Ascending aorta (tissue), 2 donors: ENCODE data around the gene CACTIN. TPM values are rescaled to one million over a fixed set of nuclear protein-coding genes. Genes with fewer than 3 reads are reported as not detected.
"Not testable (repeated sequence)": the region's sequence is repeated elsewhere in the genome, so short reads cannot be mapped to it uniquely, and the experiment has no call there.

Experiments
- DNase-seq, 2 donors: peaks; one replicate each; pipeline ENCODE4 v3.0.0-alpha.2; 2019; ENCODE audit warnings: low spot score in 2 of 2
- H3K27ac ChIP-seq, 2 donors: fragments of 200-600 bp; sonication (generic); one replicate each; pipeline ENCODE4 v1.5.1; 2016 to 2017; ENCODE audit warnings: mild to moderate bottlenecking in 1 of 2
- H3K27me3 ChIP-seq: fragments of 200-600 bp; sonication (generic); one replicate; pipeline ENCODE4 v1.5.1; 2017
- H3K36me3 ChIP-seq, 2 donors: fragments of 200-600 bp; sonication (generic); one replicate each; pipeline ENCODE4 v1.5.1; 2016
- H3K4me1 ChIP-seq, 2 donors: fragments of 200-600 bp; sonication (generic); one replicate each; pipeline ENCODE4 v1.5.1; 2016 to 2017; ENCODE audit warnings: mild to moderate bottlenecking in 1 of 2
- H3K4me3 ChIP-seq, 2 donors: fragments of 200-600 bp; sonication (generic); one replicate each; pipeline ENCODE4 v1.5.1; 2016 to 2017; ENCODE audit warnings: mild to moderate bottlenecking in 1 of 2
- H3K9me3 ChIP-seq, 2 donors: fragments of 200-600 bp; sonication (generic); one replicate each; pipeline ENCODE4 v1.5.1; 2016
- intact Hi-C: fragments of 100-400 bp; cut with DNase I; formaldehyde crosslinking; loops from one replicate; pipeline ENCODE4 v1.15.1; 2023
- total RNA-seq: library from RNA; depleted of rRNA; stranded (reverse); fragments of >200 nt; gene quantifications from one replicate; pipeline ENCODE4 v1.1.0, GENCODE V29; 2016
- TF ChIP-seq, protein P1 (sequence below), 3 experiments: fragments of 200-600 bp in 2 of 3; fragments of 450-650 bp in 1 of 3; sonication (generic) in 2 of 3; IDR thresholded peaks; one replicate each; pipeline ENCODE4 v1.5.1; 2016 to 2019; ENCODE audit warnings: antibody characterized with exemption in 3 of 3, mild to moderate bottlenecking in 1 of 3, moderate library complexity in 1 of 3

CACTIN gene
- total RNA-seq, 1 donor from 2014 or later = 57.6 TPM

GRCh38 chr19:3668331-3669081 lies 41.9 kb upstream of the CACTIN start:
- Histone ChIP-seq H3K27me3 (no peaks in the 10 kb centered on the region), H3K4me3 (peak overlapping the region in 1 of 2 donors; percentile 60), H3K4me1 (peaks cover 18 to 53% of the 10 kb centered on the region in 2 donors), H3K36me3 (peaks cover 24 to 31% of the 10 kb centered on the region in 2 donors), H3K9me3 (no peaks in the 10 kb centered on the region), H3K27ac (peak overlapping the region; percentile 99)
- TF ChIP-seq, protein P1, sequence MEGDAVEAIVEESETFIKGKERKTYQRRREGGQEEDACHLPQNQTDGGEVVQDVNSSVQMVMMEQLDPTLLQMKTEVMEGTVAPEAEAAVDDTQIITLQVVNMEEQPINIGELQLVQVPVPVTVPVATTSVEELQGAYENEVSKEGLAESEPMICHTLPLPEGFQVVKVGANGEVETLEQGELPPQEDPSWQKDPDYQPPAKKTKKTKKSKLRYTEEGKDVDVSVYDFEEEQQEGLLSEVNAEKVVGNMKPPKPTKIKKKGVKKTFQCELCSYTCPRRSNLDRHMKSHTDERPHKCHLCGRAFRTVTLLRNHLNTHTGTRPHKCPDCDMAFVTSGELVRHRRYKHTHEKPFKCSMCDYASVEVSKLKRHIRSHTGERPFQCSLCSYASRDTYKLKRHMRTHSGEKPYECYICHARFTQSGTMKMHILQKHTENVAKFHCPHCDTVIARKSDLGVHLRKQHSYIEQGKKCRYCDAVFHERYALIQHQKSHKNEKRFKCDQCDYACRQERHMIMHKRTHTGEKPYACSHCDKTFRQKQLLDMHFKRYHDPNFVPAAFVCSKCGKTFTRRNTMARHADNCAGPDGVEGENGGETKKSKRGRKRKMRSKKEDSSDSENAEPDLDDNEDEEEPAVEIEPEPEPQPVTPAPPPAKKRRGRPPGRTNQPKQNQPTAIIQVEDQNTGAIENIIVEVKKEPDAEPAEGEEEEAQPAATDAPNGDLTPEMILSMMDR (IDR thresholded peaks at IDR 0.05) = no peak
- intact Hi-C loops = no loop called here
- no peak for DNase-seq

DNA sequence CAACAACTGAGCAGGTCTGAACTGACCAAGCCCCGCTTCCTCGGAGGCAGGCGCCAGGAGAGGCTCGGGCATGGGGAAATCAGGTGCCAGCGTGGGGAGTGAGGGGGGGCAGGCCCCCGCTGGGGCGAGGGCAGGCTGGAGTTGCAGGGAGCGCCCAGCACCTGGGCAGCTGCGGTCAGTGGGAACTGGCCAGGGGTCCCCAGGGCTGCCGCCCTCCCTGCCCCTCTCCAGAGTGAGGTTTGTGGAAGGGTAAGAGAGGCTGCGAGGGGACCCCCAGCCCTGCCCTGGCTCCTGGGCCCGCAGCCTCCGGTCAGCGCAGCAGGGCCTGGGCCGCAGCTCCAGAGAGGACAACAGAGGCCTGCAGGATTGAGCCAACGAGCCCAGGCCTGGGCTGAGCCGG lies 41.2 kb upstream of the CACTIN start:
- DNase-seq = no peak
- intact Hi-C loops = no loop called here
- Histone ChIP-seq H3K27ac (peak overlapping the region; percentile 99), H3K4me3 (no peak overlapping the region), H3K36me3 (peaks cover 31 to 37% of the 10 kb centered on the region in 2 donors), H3K9me3 (no peaks in the 10 kb centered on the region), H3K4me1 (peaks cover 18 to 53% of the 10 kb centered on the region in 2 donors), H3K27me3 (no peaks in the 10 kb centered on the region)
- TF ChIP-seq, protein P1 (IDR thresholded peaks at IDR 0.05) = no peak

- Histone ChIP-seq H3K4me3 (no peak overlapping the region), H3K27ac (peak overlapping the region; percentile 99), H3K36me3 (peaks cover 37 to 39% of the 10 kb centered on the region in 2 donors), H3K4me1 (peaks cover 18 to 51% of the 10 kb centered on the region in 2 donors), H3K27me3 (no peaks in the 10 kb centered on the region), H3K9me3 (no peaks in the 10 kb centered on the region)
- TF ChIP-seq, protein P1 (IDR thresholded peaks at IDR 0.05) = no peak
- no peak for DNase-seq
- intact Hi-C loops = no loop called here
These were observed 40.5 kb upstream of the CACTIN start for GRCh38 chr19:3667037-3667638.

DNA sequence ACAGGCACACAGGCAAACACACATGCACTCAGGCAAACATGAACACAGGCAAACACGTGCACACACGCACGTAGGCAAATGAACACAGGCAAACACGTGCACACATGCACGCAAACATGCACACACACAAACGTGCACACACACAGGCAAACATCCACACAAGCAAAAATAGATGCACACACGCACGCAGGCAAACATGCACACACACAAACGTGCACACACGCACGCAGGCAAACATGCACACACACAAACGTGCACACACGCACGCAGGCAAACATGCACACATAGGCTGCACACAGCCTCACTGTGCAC lies 39.9 kb upstream of the CACTIN start:
- not testable (repeated sequence) for H3K27ac ChIP-seq, H3K9me3 ChIP-seq, H3K27me3 ChIP-seq, H3K4me3 ChIP-seq, DNase-seq
- peaks cover 12 to 45% of the 10 kb centered on the region in 2 donors for H3K4me1 ChIP-seq
- intact Hi-C loops = loop anchor here (1.0 kb wide), 1 partner anchor 34 kb away; the partner anchor contains the start of gene PIP5K1C
- peaks cover 44 to 46% of the 10 kb centered on the region in 2 donors for H3K36me3 ChIP-seq

GRCh38 chr19:3665681-3666544 lies 39.3 kb upstream of the CACTIN start:
- H3K4me3 ChIP-seq = no peak overlapping the region
- no peaks in the 10 kb centered on the region for H3K9me3 ChIP-seq
- H3K36me3 ChIP-seq = peaks cover 50 to 51% of the 10 kb centered on the region in 2 donors
- intact Hi-C loops = loop anchor here (1.0 kb wide), 1 partner anchor 34 kb away; the partner anchor contains the start of gene PIP5K1C
- H3K27me3 ChIP-seq = no peaks in the 10 kb centered on the region
- DNase-seq = no peak
- H3K4me1 ChIP-seq = peaks cover 9 to 39% of the 10 kb centered on the region in 2 donors
- TF ChIP-seq, protein P1 (IDR thresholded peaks at IDR 0.05) = peak; percentile 88 to 96 (median 94)
- H3K27ac ChIP-seq = no peak overlapping the region
